HG03060 (cell line): Measurements from ENCODE around the gene BLM.

Experiments
- ATAC-seq: cut with Tn5 transposase; IDR thresholded peaks from one replicate; pipeline ENCODE4 v1.9.1; 2021; ENCODE audit warnings: low read depth, moderate number of reproducible peaks; ENCODE audit not compliant: unreplicated experiment

Gene BLM

DNA sequence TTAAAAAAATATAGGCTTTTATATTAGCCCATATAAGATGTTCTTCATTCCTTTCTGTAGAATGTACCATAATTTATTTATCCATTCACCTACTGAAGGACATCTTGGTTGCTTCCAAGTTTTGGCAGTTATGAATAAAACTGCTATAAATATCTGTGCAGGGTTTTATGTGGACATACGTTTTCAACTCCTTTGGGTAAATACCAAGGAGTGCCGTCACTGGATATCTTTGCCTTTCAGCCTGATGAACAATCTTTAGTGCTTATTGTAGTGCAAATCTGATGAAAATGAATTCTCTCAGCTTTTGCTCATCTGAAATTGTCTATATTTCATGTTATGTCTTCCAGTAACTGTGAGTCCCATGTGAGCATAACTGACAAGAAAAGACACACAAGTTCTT, 26.6 kb upstream of the BLM start:
- ATAC-seq = no peak

DNA sequence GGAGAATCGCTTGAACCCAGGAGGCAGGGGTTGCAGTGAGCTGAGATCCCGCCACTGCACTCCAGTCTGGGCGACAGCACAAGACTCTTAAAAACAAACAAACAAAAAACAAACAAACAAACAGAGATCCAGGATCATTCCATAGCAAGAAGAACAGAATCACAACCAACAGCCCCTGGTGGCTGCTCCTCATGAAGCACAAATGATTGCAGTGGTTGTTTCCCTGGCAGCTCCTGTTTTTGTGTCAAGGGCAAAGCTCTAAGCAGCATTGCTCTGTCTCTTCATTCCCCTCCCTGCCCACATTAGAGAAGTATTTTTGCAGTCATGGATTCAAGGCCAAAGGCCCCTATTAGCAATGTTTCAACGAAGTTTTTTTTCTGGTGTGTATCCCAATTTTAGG, 25.8 kb upstream of the BLM start:
- ATAC-seq = no peak

DNA sequence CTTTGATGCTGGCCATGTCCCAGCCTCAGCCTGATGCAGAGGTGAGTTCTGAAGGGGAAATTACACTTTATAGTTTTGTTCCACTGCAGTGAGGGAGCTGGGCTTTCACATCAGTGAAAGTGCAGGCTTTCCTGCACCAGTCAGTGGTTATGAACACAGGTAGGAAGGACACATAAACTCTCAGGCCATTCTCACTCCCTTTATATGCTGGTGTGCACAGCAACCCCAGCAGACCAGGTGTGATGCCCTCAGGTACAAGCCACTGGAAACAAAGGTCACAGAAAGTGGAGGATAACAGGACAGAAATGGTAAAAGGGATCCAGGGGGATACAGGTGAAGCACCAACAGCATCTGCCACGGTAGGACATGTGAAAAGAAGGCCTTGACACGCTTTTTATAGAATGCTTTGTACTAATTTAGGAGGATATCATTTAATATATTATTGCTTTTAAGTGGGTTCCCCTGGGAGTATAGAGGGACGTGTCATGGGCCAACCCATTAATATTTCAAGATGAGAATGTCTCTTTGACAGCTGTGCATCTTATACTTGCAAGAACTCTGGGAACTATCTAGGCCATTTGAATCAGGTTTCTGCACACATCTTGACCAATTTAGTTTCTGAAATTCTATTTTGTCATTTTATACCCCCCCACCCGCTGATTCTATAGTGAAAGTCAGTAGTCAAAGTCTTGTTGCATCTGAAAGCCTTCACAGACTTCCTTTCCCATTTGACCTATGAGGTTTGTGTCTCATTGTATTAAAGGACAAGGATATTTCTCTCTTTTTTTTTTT, 25.0 kb upstream of the BLM start:
- ATAC-seq = peak; percentile 42

DNA sequence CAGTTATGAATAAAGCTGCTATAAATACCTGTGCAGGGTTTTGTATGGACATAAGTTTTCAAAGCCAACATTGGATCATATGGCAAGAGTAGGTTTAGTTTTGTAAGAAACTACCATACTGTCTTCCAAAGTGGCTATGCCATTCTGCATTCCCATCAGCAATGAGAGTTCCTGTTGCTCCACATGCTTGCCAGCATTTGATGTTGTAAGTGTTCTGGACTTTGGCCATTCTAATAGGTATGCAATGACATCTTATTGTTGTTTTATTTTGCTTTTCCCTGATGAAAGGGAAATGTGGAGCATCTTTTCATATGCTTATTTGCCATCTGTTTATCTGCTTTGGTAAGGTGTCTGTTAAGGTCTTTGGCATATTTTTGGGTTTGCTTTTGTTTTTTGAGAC, 22.2 kb upstream of the BLM start:
- ATAC-seq = no peak

- no peak for ATAC-seq
These were observed 20.0 kb upstream of the BLM start for GRCh38 chr15:90697175-90697574.

GRCh38 chr15:90698629-90699028, 18.5 kb upstream of the BLM start:
- ATAC-seq = no peak

- no peak for ATAC-seq
These were observed 16.1 kb upstream of the BLM start for GRCh38 chr15:90701048-90701447.

- no peak for ATAC-seq
These were observed 15.1 kb upstream of the BLM start for GRCh38 chr15:90701880-90702630.

DNA sequence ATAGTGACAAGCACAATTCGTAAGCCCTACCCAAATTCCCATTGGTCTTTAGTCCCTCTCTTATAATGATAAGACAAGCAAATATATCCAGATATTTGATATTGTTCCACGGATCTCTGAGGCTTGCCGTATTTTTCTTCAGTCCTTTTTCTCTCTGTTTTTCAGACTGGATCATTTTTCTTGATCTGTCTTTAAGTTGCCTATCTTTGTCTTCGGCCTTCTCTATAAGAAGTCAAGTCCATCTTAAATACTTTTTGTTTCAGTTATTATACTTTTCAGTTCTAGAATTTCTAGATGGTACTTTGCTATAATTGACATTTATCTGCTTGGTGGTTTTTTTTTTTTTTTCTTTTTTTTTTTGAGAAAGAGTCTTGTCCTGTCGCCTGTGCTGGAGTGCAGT, 13.7 kb upstream of the BLM start:
- no peak for ATAC-seq

DNA sequence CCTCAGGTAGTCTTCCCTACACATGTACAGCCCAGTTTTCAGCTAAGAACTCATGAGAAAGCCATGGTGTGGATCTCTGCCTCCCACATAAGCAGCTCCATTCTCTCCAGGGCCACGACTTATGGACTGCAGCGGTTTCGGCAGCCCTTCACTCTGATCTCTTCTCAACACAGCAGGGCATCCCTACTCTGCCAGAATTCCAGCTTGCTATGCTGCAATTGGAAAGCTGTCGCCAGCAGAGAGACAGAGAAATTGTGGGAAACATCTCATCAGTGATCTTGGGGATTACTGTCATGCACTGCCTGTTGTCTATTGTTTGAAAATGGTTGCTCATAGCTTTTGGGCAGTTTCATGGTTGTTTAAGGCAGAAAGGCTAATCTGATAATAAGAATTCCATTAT, 11.9 kb upstream of the BLM start:
- no peak for ATAC-seq

- ATAC-seq = no peak
These were observed 10.5 kb upstream of the BLM start for GRCh38 chr15:90706394-90707327.

DNA sequence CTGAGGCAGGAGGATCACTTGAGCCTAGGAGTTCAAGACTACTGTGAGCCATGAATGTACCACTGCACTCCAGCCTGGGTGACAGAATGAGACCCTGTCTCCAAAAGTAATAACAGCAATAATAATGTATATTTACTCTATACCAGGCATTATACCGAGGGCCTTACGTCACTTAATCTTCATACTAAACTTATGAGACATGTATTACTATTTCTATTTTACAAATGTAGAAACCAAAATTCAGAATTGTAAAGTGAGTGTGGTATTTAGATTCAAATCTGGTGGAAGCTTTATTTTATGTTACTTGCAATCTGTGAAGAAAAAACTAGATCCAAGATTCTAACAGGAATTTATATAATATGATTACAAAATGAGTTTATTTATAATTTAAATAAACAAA, 9.7 kb upstream of the BLM start:
- ATAC-seq = no peak

- ATAC-seq = no peak
These were observed 8.6 kb upstream of the BLM start for GRCh38 chr15:90708516-90708915.

DNA sequence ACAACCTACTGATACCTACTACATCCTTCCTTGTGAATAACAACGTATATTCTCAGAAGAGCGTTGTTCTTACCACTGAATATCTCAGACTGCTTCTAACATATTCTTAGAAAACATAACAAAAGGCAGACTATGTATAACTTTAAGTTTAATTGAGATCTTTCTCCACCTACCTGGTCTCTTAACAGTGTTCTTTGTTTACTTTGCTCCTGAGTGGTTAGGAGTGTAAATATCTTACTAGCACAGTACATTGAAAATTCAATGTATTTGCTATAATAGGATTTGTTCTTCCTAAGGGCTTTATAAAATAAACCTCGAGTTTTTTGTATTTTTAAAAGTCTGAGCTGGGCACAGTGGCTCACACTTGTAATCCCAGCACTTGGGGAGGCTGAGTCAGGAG, 7.9 kb upstream of the BLM start:
- no peak for ATAC-seq

- no peak for ATAC-seq
These were observed 6.6 kb upstream of the BLM start for GRCh38 chr15:90710436-90711027.

GRCh38 chr15:90711418-90711824, 5.7 kb upstream of the BLM start:
- no peak for ATAC-seq

- ATAC-seq = no peak
These were observed 5.3 kb upstream of the BLM start for GRCh38 chr15:90711842-90712241.

GRCh38 chr15:90713081-90713480, 4.1 kb upstream of the BLM start:
- ATAC-seq = no peak

GRCh38 chr15:90716317-90716975, 700 bp upstream of the BLM start:
- ATAC-seq = no peak

DNA sequence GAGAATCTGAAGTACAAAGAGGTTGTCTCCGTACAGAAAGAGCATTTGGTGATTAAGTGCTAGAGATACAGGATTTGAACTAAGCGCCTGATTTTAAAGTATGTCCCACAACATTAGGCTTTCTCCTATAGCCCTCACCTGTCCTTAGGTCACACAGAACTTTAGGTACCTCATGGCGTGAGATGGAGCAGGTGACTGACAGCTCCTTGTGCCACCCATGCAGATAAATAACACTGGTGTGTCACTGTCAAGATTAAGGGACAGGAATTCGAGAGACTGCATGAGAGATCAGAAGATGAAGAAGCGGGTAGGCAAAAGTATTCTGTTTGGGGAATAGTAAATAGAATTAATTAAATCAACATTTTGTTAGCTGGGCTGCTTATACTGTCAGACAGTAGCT, 1.1 kb downstream of the BLM start:
- no peak for ATAC-seq
